CD4-positive, alpha-beta T cell treated with Interleukin-6 at 100 ng/mL for 8 hours (primary cell): ENCODE data around the gene FLT1.

ENCODE experiments used
- DNase-seq: peaks from one replicate; pipeline ENCODE4 v3.0.0-alpha.2; 2020; ENCODE audit warnings: mixed read lengths, low spot score

Gene FLT1

GRCh38 chr13:28379371-28380083 is 115.4 kb downstream of the FLT1 start:
- no peak for DNase-seq

- no peak for DNase-seq
Observed at GRCh38 chr13:28376604-28377003, 118.3 kb downstream of the FLT1 start.

- DNase-seq: no peak
Observed at GRCh38 chr13:28375250-28375930, 119.5 kb downstream of the FLT1 start.

GRCh38 chr13:28373810-28374209 is 121.1 kb downstream of the FLT1 start:
- DNase-seq: no peak

GRCh38 chr13:28370448-28370847 is 124.5 kb downstream of the FLT1 start:
- DNase-seq: no peak

GRCh38 chr13:28358708-28359107 is 136.2 kb downstream of the FLT1 start:
- no peak for DNase-seq

- DNase-seq: no peak
Observed at GRCh38 chr13:28357911-28358433, 137.0 kb downstream of the FLT1 start.

- no peak for DNase-seq
Observed at GRCh38 chr13:28357247-28357825, 137.6 kb downstream of the FLT1 start.

GRCh38 chr13:28356561-28357021 is 138.3 kb downstream of the FLT1 start:
- no peak for DNase-seq

GRCh38 chr13:28355822-28356371 is 139.0 kb downstream of the FLT1 start:
- no peak for DNase-seq

GRCh38 chr13:28355046-28355821 is 139.7 kb downstream of the FLT1 start:
- no peak for DNase-seq

- no peak for DNase-seq
Observed at GRCh38 chr13:28353679-28354078, 141.2 kb downstream of the FLT1 start.

- no peak for DNase-seq
Observed at GRCh38 chr13:28349907-28350654, 144.8 kb downstream of the FLT1 start.

GRCh38 chr13:28349371-28349770 is 145.6 kb downstream of the FLT1 start:
- no peak for DNase-seq

- no peak for DNase-seq
Observed at GRCh38 chr13:28347456-28348371, 147.2 kb downstream of the FLT1 start.

GRCh38 chr13:28346154-28346553 is 148.8 kb downstream of the FLT1 start:
- DNase-seq: no peak

- no peak for DNase-seq
Observed at GRCh38 chr13:28344163-28344562, 150.8 kb downstream of the FLT1 start.

GRCh38 chr13:28342251-28342650 is 152.7 kb downstream of the FLT1 start:
- no peak for DNase-seq

- DNase-seq: no peak
Observed at GRCh38 chr13:28340272-28340793, 154.6 kb downstream of the FLT1 start.

GRCh38 chr13:28339419-28339818 is 155.5 kb downstream of the FLT1 start:
- DNase-seq: no peak
